ENCODE results near the gene MTUS2. TPM values are rescaled to one million over a fixed set of nuclear protein-coding genes. Genes with fewer than 3 reads are reported as not detected.

Gene MTUS2
- total RNA-seq, 1 donor from 2014 or later = not detected

GRCh38 chr13:29427937-29428309 lies 607.8 kb downstream of the MTUS2 start:
- Mint-ChIP-seq H3K4me3 (no peak overlapping the region), H3K9me3 (no peaks in the 10 kb centered on the region), H3K27me3 (ENCODE audit: insufficient read depth) (peaks cover 56% of the 10 kb centered on the region)

GRCh38 chr13:29428310-29429181 lies 608.4 kb downstream of the MTUS2 start:
- Mint-ChIP-seq H3K27ac (no peak overlapping the region), H3K9me3 (no peaks in the 10 kb centered on the region), H3K4me3 (no peak overlapping the region), H3K4me1 (ENCODE audit: low read depth) (no peaks in the 10 kb centered on the region), H3K36me3 (ENCODE audit: low read depth) (no peaks in the 10 kb centered on the region), H3K27me3 (ENCODE audit: insufficient read depth) (peaks cover 59% of the 10 kb centered on the region)
- intact Hi-C loops (cut with micrococcal nuclease) = no loop called here
- no peak for DNase-seq (ENCODE audit: low spot score)

More at GRCh38 chr13:29427937-29428309, 607.8 kb downstream of the MTUS2 start:
- H3K36me3 Mint-ChIP-seq (ENCODE audit: low read depth) = no peaks in the 10 kb centered on the region
- H3K4me1 Mint-ChIP-seq (ENCODE audit: low read depth) = no peaks in the 10 kb centered on the region
- H3K27ac Mint-ChIP-seq = no peak overlapping the region
- intact Hi-C loops (cut with micrococcal nuclease) = no loop called here
- no peak for DNase-seq (ENCODE audit: low spot score)

- intact Hi-C loops (cut with micrococcal nuclease) = no loop called here
- Mint-ChIP-seq H3K4me3 (no peak overlapping the region), H3K4me1 (ENCODE audit: low read depth) (no peaks in the 10 kb centered on the region), H3K9me3 (no peaks in the 10 kb centered on the region), H3K27ac (no peak overlapping the region), H3K27me3 (ENCODE audit: insufficient read depth) (peaks cover 59% of the 10 kb centered on the region), H3K36me3 (ENCODE audit: low read depth) (no peaks in the 10 kb centered on the region)
- no peak for DNase-seq (ENCODE audit: low spot score)
Measured at GRCh38 chr13:29429286-29429900, 609.3 kb downstream of the MTUS2 start.

GRCh38 chr13:29434217-29434945 lies 614.2 kb downstream of the MTUS2 start:
- H3K9me3 Mint-ChIP-seq = no peaks in the 10 kb centered on the region
- no peaks in the 10 kb centered on the region for H3K4me1 Mint-ChIP-seq (ENCODE audit: low read depth)
- no peaks in the 10 kb centered on the region for H3K36me3 Mint-ChIP-seq (ENCODE audit: low read depth)
- intact Hi-C loops (cut with micrococcal nuclease) = no loop called here
- H3K27ac Mint-ChIP-seq = no peak overlapping the region
- DNase-seq (ENCODE audit: low spot score) = no peak
- H3K4me3 Mint-ChIP-seq = no peak overlapping the region
- peaks cover 27% of the 10 kb centered on the region for H3K27me3 Mint-ChIP-seq (ENCODE audit: insufficient read depth)

GRCh38 chr13:29435125-29435911 lies 615.2 kb downstream of the MTUS2 start:
- no peaks in the 10 kb centered on the region for H3K9me3 Mint-ChIP-seq
- intact Hi-C loops (cut with micrococcal nuclease) = no loop called here
- DNase-seq (ENCODE audit: low spot score) = no peak
- no peaks in the 10 kb centered on the region for H3K4me1 Mint-ChIP-seq (ENCODE audit: low read depth)
- H3K36me3 Mint-ChIP-seq (ENCODE audit: low read depth) = no peaks in the 10 kb centered on the region
- no peak overlapping the region for H3K4me3 Mint-ChIP-seq
- no peak overlapping the region for H3K27ac Mint-ChIP-seq
- peaks cover 18% of the 10 kb centered on the region for H3K27me3 Mint-ChIP-seq (ENCODE audit: insufficient read depth)

DNA sequence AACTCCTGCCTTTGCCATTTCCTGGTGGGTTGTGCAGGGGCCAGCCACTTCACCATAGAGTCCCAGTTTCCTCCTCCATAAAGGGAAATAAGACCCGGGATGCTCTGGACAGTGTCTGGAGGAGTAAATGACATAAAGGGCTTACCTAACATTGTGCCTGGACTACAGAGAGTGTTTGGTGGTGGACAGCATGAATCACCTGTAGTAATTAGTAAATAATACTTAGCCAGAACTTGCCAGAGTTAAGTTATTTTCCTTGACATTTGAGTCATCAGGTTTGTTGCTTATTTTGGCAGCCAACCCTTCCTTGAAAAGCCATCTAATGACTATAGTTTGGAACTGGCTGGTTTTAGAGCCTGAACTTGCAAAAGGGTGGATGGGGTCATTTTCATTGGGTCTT lies 616.2 kb downstream of the MTUS2 start:
- DNase-seq (ENCODE audit: low spot score) = no peak
- intact Hi-C loops (cut with micrococcal nuclease) = no loop called here
- H3K4me3 Mint-ChIP-seq = no peak overlapping the region
- H3K36me3 Mint-ChIP-seq (ENCODE audit: low read depth) = no peaks in the 10 kb centered on the region
- H3K4me1 Mint-ChIP-seq (ENCODE audit: low read depth) = no peaks in the 10 kb centered on the region
- H3K9me3 Mint-ChIP-seq = no peaks in the 10 kb centered on the region
- no peak overlapping the region for H3K27ac Mint-ChIP-seq
- peaks cover 8% of the 10 kb centered on the region for H3K27me3 Mint-ChIP-seq (ENCODE audit: insufficient read depth)

- Mint-ChIP-seq H3K27me3 (ENCODE audit: insufficient read depth) (peaks cover 5% of the 10 kb centered on the region), H3K4me3 (no peak overlapping the region), H3K9me3 (no peaks in the 10 kb centered on the region), H3K27ac (no peak overlapping the region), H3K4me1 (ENCODE audit: low read depth) (no peaks in the 10 kb centered on the region), H3K36me3 (ENCODE audit: low read depth) (no peaks in the 10 kb centered on the region)
- intact Hi-C loops (cut with micrococcal nuclease) = no loop called here
- DNase-seq (ENCODE audit: low spot score) = no peak
Measured at GRCh38 chr13:29436721-29437280, 616.7 kb downstream of the MTUS2 start.

GRCh38 chr13:29438769-29439168 lies 618.6 kb downstream of the MTUS2 start:
- H3K9me3 Mint-ChIP-seq = no peaks in the 10 kb centered on the region
- H3K4me3 Mint-ChIP-seq = no peak overlapping the region
- H3K36me3 Mint-ChIP-seq (ENCODE audit: low read depth) = no peaks in the 10 kb centered on the region
- no peak for DNase-seq (ENCODE audit: low spot score)
- intact Hi-C loops (cut with micrococcal nuclease) = no loop called here
- no peak overlapping the region for H3K27ac Mint-ChIP-seq
- no peaks in the 10 kb centered on the region for H3K4me1 Mint-ChIP-seq (ENCODE audit: low read depth)
- H3K27me3 Mint-ChIP-seq (ENCODE audit: insufficient read depth) = no peaks in the 10 kb centered on the region

DNA sequence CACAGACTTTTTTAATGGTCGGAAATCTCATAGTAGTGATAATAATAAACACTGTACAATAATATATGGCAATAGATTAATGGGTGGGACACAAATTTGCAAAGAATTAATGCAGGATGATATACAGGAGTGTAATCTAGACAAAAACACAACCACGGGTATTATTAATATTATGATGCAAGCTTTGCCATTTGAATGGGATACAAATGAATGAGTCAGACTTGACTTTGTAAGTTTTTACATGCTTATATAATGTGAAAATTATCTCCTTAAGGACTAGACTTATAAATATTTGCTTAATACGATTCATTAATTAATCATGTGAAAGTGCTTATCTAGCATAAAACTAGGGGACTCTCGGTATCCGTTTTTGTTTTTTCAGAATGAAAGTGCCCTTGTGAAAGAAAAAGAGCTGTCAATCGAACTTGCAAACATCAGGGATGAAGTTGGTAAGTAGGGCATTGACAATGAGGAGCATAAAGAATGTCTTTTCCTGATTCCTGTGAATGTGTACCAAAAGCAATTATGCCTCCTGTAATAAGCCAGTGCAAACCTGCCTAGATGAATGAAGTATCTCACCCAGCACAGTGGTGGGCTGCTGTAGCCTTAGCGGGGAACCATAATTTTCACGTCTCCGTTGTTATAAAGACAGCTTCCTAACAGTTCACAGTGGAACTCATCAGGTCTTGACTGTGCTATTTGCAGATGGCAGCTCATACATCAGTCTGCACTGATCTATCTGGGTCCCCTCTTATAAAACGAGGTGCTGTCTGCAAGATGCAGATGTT lies 619.7 kb downstream of the MTUS2 start:
- no peaks in the 10 kb centered on the region for H3K4me1 Mint-ChIP-seq (ENCODE audit: low read depth)
- intact Hi-C loops (cut with micrococcal nuclease) = no loop called here
- H3K27me3 Mint-ChIP-seq (ENCODE audit: insufficient read depth) = no peaks in the 10 kb centered on the region
- H3K27ac Mint-ChIP-seq = no peak overlapping the region
- no peak overlapping the region for H3K4me3 Mint-ChIP-seq
- no peaks in the 10 kb centered on the region for H3K36me3 Mint-ChIP-seq (ENCODE audit: low read depth)
- no peak for DNase-seq (ENCODE audit: low spot score)
- no peaks in the 10 kb centered on the region for H3K9me3 Mint-ChIP-seq

GRCh38 chr13:29441306-29441705 lies 621.2 kb downstream of the MTUS2 start:
- no peaks in the 10 kb centered on the region for H3K27me3 Mint-ChIP-seq (ENCODE audit: insufficient read depth)
- no peak for DNase-seq (ENCODE audit: low spot score)
- no peak overlapping the region for H3K4me3 Mint-ChIP-seq
- H3K36me3 Mint-ChIP-seq (ENCODE audit: low read depth) = no peaks in the 10 kb centered on the region
- H3K27ac Mint-ChIP-seq = no peak overlapping the region
- no peaks in the 10 kb centered on the region for H3K4me1 Mint-ChIP-seq (ENCODE audit: low read depth)
- intact Hi-C loops (cut with micrococcal nuclease) = no loop called here
- no peaks in the 10 kb centered on the region for H3K9me3 Mint-ChIP-seq

DNA sequence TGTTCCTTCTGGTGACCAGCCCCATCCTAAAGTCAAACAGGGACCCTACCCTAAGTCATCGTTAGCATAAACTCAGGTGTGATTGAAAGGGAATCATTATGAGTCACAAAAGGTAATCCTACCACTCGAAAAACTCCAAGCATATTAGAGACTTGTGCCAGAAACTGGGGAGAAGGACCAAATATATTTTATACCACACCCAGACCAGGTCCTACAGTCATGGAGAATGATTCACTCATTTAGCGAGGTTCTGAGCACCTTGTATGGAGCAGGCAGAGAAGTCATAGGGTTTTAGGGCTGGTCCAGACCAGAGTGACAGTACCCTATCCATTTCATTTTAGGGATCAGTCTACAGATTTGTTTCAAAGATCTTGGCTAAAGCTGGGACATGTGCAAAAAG lies 625.9 kb downstream of the MTUS2 start:
- no peaks in the 10 kb centered on the region for H3K4me1 Mint-ChIP-seq (ENCODE audit: low read depth)
- no peak for DNase-seq (ENCODE audit: low spot score)
- no peak overlapping the region for H3K4me3 Mint-ChIP-seq
- H3K36me3 Mint-ChIP-seq (ENCODE audit: low read depth) = no peaks in the 10 kb centered on the region
- intact Hi-C loops (cut with micrococcal nuclease) = no loop called here
- peaks cover 1% of the 10 kb centered on the region for H3K27me3 Mint-ChIP-seq (ENCODE audit: insufficient read depth)
- no peak overlapping the region for H3K27ac Mint-ChIP-seq
- H3K9me3 Mint-ChIP-seq = no peaks in the 10 kb centered on the region

DNA sequence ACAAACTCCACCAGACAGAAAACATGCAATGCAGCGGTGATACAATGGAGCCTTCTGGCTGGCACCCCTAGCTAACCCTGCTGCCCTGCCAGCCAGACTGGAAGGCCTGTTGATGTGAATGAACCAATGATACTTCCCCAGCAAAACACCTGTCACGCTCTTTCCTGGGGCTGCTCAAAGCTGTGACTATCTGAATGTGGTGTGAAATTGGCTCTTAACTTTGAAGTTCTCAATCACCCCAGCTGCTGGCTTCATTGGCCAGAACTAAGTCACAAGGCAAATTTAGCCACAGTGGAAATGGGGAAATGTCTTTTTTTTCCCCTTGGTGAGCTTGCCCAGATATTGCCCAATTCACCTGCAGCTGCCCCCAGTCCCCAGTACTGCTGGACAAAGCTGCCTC lies 628.0 kb downstream of the MTUS2 start:
- H3K4me1 Mint-ChIP-seq (ENCODE audit: low read depth) = no peaks in the 10 kb centered on the region
- H3K4me3 Mint-ChIP-seq = no peak overlapping the region
- no peaks in the 10 kb centered on the region for H3K36me3 Mint-ChIP-seq (ENCODE audit: low read depth)
- peaks cover 5% of the 10 kb centered on the region for H3K27me3 Mint-ChIP-seq (ENCODE audit: insufficient read depth)
- intact Hi-C loops (cut with micrococcal nuclease) = no loop called here
- H3K9me3 Mint-ChIP-seq = no peaks in the 10 kb centered on the region
- H3K27ac Mint-ChIP-seq = no peak overlapping the region
- no peak for DNase-seq (ENCODE audit: low spot score)
